ENCODE measurements around the gene KCNH2. TPM values are rescaled to one million over a fixed set of nuclear protein-coding genes. Genes with fewer than 3 reads are reported as not detected.

KCNH2 gene
- total RNA-seq, 1 experiment from 2014 or later, result 1.5 TPM

DNA sequence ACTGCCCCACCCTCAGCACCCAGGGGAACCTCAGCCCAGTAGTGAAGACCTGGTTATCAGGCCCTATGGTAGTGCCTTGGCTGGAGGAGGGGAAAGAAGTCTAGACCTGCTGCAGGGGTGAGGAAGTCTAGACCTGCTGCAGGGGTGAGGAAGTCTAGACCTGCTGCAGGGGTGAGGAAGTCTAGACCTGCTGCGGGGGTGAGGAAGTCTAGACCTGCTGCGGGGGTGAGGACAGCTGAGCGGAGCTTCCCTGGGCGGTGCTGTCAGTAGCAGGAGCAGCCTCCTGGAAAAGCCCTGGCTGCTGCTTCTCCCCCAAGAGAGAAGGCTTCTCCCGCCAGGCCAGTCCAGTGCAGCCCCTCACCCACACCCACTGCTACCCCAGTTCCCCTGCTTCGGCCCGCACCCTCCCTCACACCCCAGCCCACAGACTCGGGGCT, 19.0 kb upstream of the KCNH2 start:
- no peak overlapping the region for H3K27ac ChIP-seq (ENCODE audit: low read depth, low read length, poor library complexity, severe bottlenecking)
- POLR2A ChIA-PET (ENCODE audit: low non-redundant PET), result no interaction called here
- no peak overlapping the region for H3K4me3 ChIP-seq (ENCODE audit: low read depth, low read length, poor library complexity, severe bottlenecking)
- H3K27me3 ChIP-seq (replicated peaks; ENCODE audit: insufficient read depth, low read depth, low read length, poor library complexity), result no peaks in the 10 kb centered on the region
- H3K4me1 ChIP-seq (ENCODE audit: insufficient read depth, low read length, poor library complexity, severe bottlenecking), result peaks cover 4% of the 10 kb centered on the region
- no peak for DNase-seq (ENCODE audit: low spot score)
- CTCF ChIA-PET, result no interaction called here
- TF ChIP-seq, protein P1, sequence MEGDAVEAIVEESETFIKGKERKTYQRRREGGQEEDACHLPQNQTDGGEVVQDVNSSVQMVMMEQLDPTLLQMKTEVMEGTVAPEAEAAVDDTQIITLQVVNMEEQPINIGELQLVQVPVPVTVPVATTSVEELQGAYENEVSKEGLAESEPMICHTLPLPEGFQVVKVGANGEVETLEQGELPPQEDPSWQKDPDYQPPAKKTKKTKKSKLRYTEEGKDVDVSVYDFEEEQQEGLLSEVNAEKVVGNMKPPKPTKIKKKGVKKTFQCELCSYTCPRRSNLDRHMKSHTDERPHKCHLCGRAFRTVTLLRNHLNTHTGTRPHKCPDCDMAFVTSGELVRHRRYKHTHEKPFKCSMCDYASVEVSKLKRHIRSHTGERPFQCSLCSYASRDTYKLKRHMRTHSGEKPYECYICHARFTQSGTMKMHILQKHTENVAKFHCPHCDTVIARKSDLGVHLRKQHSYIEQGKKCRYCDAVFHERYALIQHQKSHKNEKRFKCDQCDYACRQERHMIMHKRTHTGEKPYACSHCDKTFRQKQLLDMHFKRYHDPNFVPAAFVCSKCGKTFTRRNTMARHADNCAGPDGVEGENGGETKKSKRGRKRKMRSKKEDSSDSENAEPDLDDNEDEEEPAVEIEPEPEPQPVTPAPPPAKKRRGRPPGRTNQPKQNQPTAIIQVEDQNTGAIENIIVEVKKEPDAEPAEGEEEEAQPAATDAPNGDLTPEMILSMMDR (conservative IDR thresholded peaks at IDR 0.05; ENCODE audit: low read depth, low read length), result no peak
- no peaks in the 10 kb centered on the region for H3K36me3 ChIP-seq (ENCODE audit: insufficient read depth, low read length, poor library complexity, severe bottlenecking)
- no TSS peak for BruUV-seq (replicated peaks)
- intact Hi-C loops (cut with micrococcal nuclease; ENCODE audit: unreplicated experiment), result no loop called here
- no peaks in the 10 kb centered on the region for H3K9me3 ChIP-seq (ENCODE audit: low read depth, low read length, poor library complexity, severe bottlenecking)

DNA sequence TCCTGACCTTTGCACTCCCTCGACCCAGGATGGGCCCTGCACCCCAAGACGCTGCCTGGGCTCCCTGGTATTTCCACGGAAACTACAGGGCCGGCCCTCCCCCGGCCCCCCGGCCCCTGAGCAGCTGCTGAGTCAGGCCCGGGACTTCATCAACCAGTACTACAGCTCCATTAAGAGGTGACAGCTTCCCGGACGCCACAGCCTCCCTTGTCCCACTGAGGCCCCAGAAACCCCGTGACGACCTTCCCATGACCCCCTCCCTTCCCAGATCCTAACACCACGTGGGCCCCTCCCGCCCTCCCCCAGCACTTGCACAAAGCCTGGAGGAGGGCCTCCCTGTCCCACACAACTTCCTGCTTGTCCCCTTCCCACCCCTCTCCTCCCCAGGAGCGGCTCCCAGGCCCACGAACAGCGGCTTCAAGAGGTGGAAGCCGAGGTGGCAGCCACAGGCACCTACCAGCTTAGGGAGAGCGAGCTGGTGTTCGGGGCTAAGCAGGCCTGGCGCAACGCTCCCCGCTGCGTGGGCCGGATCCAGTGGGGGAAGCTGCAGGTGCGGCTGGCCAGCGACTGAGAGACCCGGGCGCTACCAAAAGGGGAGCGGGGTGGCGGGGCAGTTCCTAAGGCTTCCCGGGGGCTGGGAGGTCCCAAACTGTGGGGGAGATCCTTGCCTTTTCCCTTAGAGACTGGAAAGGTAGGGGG, 18.4 kb upstream of the KCNH2 start:
- intact Hi-C loops (cut with micrococcal nuclease; ENCODE audit: unreplicated experiment), result no loop called here
- POLR2A ChIA-PET (ENCODE audit: low non-redundant PET), result no interaction called here
- CTCF ChIA-PET, result no interaction called here

DNA sequence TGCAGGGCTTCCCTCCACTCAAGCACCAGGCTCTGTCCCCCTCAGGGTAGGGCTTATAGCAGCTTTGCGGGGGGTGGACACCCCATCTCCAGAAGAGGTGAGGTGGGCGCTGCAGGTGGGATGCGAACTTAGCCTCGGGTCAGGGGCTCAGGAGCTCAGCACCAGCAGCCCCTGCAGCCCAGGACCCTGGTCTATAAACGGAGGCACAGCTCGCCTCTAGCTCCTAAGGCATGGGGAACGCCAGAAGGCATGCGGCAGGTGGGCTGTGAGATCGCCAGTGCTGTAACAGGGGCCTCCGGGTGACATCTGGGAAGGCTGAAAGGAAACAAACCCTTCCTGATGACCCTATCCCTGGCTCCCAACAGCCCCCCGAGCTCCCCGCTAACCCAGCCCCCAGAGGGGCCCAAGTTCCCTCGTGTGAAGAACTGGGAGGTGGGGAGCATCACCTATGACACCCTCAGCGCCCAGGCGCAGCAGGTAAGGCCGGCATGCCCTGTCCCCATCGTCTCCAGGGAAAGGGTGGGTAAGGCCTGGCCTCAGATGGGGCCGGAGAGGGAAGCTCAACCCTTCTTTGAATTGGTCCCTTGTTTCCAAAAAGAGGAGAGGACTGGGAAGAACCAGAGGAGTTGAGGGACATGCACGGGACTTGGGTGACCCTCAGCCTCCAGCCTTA, 16.9 kb upstream of the KCNH2 start:
- intact Hi-C loops (cut with micrococcal nuclease; ENCODE audit: unreplicated experiment), result no loop called here
- TF ChIP-seq EZH2 (IDR thresholded peaks at IDR 0.05; ENCODE audit: borderline replicate concordance, low read depth, low read length, poor library complexity, severe bottlenecking), result no peak
- TF ChIP-seq, protein P1 (conservative IDR thresholded peaks at IDR 0.05; ENCODE audit: low read depth, low read length), result no peak
- no TSS peak for BruUV-seq (replicated peaks)
- no peak for DNase-seq (ENCODE audit: low spot score)
- CTCF ChIA-PET, result interaction anchor here (1.1 kb wide), 1 partner anchor 9 kb away, joined by 5 read pairs; no protein-coding TSS in a partner anchor
- peaks cover 4% of the 10 kb centered on the region for H3K4me1 ChIP-seq (ENCODE audit: insufficient read depth, low read length, poor library complexity, severe bottlenecking)
- no peaks in the 10 kb centered on the region for H3K9me3 ChIP-seq (ENCODE audit: low read depth, low read length, poor library complexity, severe bottlenecking)
- POLR2A ChIA-PET (ENCODE audit: low non-redundant PET), result interaction anchor here (0.6 kb wide), 1 partner anchor 30 kb away, joined by 3 read pairs; no protein-coding TSS in a partner anchor
- no peaks in the 10 kb centered on the region for H3K27me3 ChIP-seq (replicated peaks; ENCODE audit: insufficient read depth, low read depth, low read length, poor library complexity)
- H3K27ac ChIP-seq (ENCODE audit: low read depth, low read length, poor library complexity, severe bottlenecking), result no peak overlapping the region
- H3K36me3 ChIP-seq (ENCODE audit: insufficient read depth, low read length, poor library complexity, severe bottlenecking), result no peaks in the 10 kb centered on the region
- no peak overlapping the region for H3K4me3 ChIP-seq (ENCODE audit: low read depth, low read length, poor library complexity, severe bottlenecking)

More for the DNA sequence above, 18.4 kb upstream of the KCNH2 start:
- H3K9me3 ChIP-seq (ENCODE audit: low read depth, low read length, poor library complexity, severe bottlenecking), result no peaks in the 10 kb centered on the region
- no peak overlapping the region for H3K27ac ChIP-seq (ENCODE audit: low read depth, low read length, poor library complexity, severe bottlenecking)
- no peak for DNase-seq (ENCODE audit: low spot score)
- TF ChIP-seq, protein P1 (conservative IDR thresholded peaks at IDR 0.05; ENCODE audit: low read depth, low read length), result no peak
- no peak for TF ChIP-seq EZH2 (IDR thresholded peaks at IDR 0.05; ENCODE audit: borderline replicate concordance, low read depth, low read length, poor library complexity, severe bottlenecking)
- H3K36me3 ChIP-seq (ENCODE audit: insufficient read depth, low read length, poor library complexity, severe bottlenecking), result no peaks in the 10 kb centered on the region
- no peaks in the 10 kb centered on the region for H3K27me3 ChIP-seq (replicated peaks; ENCODE audit: insufficient read depth, low read depth, low read length, poor library complexity)
- no TSS peak for BruUV-seq (replicated peaks)
- no peak overlapping the region for H3K4me3 ChIP-seq (ENCODE audit: low read depth, low read length, poor library complexity, severe bottlenecking)
- peaks cover 4% of the 10 kb centered on the region for H3K4me1 ChIP-seq (ENCODE audit: insufficient read depth, low read length, poor library complexity, severe bottlenecking)
